CD14-positive monocyte (primary cell): Measurements from ENCODE around the gene SCGB2A2. TPM values are rescaled to one million over a fixed set of nuclear protein-coding genes. Genes with fewer than 3 reads are reported as not detected.

Source experiments
- DNase-seq, 3 donors: peaks; one replicate each; pipeline ENCODE4 v3.0.0-alpha.2; 2011 to 2022
- H2AFZ ChIP-seq: 2 replicates; pipeline ENCODE4 v1.6.0; 2012; ENCODE audit warnings: mild to moderate bottlenecking, low read depth, low read length, inconsistent platforms; ENCODE audit not compliant: insufficient read depth, poor library complexity, severe bottlenecking
- H3K27ac ChIP-seq, 2 donors: 1 replicate in 1 of 2; 2 replicates in 1 of 2; pipeline ENCODE4 v1.5.1; 2012 to 2013; ENCODE audit warnings: low read length in 2 of 2, control low read depth in 1 of 2, inconsistent platforms in 1 of 2, low read depth in 1 of 2, mild to moderate bottlenecking in 1 of 2
- H3K27me3 ChIP-seq, 2 donors: one replicate each; pipeline versions ENCODE4 v1.6.0 to v1.6.1; 2011 to 2013; ENCODE audit warnings: low read length in 2 of 2; ENCODE audit not compliant: control insufficient read depth in 2 of 2, insufficient read depth in 2 of 2
- H3K36me3 ChIP-seq, 2 donors: replicated peaks in 1 of 2; 1 replicate in 1 of 2; 2 replicates in 1 of 2; pipeline versions ENCODE4 v1.5.1 to v1.6.1; 2012 to 2013; ENCODE audit warnings: low read length in 2 of 2, control low read depth in 1 of 2, inconsistent platforms in 1 of 2, mild to moderate bottlenecking in 1 of 2; ENCODE audit not compliant: insufficient read depth in 2 of 2, control insufficient read depth in 1 of 2
- H3K4me1 ChIP-seq, 2 donors: 1 replicate in 1 of 2; 2 replicates in 1 of 2; pipeline versions ENCODE4 v1.5.1 to v1.6.1; 2012 to 2013; ENCODE audit warnings: low read length in 2 of 2, control low read depth in 1 of 2, inconsistent platforms in 1 of 2, mild to moderate bottlenecking in 1 of 2, moderate library complexity in 1 of 2; ENCODE audit not compliant: insufficient read depth in 2 of 2, control insufficient read depth in 1 of 2
- H3K4me2 ChIP-seq: replicated peaks from 2 replicates; pipeline ENCODE3; 2012; ENCODE audit warnings: low read length, moderate library complexity, mild to moderate bottlenecking; ENCODE audit not compliant: poor library complexity, severe bottlenecking; ENCODE audit errors: extremely low read depth
- H3K4me3 ChIP-seq, 3 experiments: fragments of 200-600 bp in 1 of 3; sonication (generic) in 1 of 3; replicated peaks in 1 of 3; 1 replicate in 2 of 3; 2 replicates in 1 of 3; pipeline ENCODE4 v1.5.1; 2011 to 2013; ENCODE audit warnings: low read length in 3 of 3, mild to moderate bottlenecking in 3 of 3, control low read depth in 2 of 3, low read depth in 2 of 3, inconsistent platforms in 1 of 3, moderate library complexity in 1 of 3
- H3K79me2 ChIP-seq: 2 replicates; pipeline ENCODE4 v1.6.0; 2012; ENCODE audit warnings: mild to moderate bottlenecking, control low read depth, inconsistent platforms, low read length, moderate library complexity; ENCODE audit not compliant: insufficient read depth
- H3K9ac ChIP-seq: 2 replicates; pipeline ENCODE4 v1.6.0; 2017; ENCODE audit warnings: low read length, mild to moderate bottlenecking; ENCODE audit not compliant: insufficient read depth, poor library complexity, severe bottlenecking
- H3K9me3 ChIP-seq, 2 donors: replicated peaks in 1 of 2; 1 replicate in 1 of 2; 2 replicates in 1 of 2; pipeline versions ENCODE4 v1.5.1 to v1.6.1; 2012 to 2013; ENCODE audit warnings: low read length in 2 of 2, control low read depth in 1 of 2; ENCODE audit not compliant: control insufficient read depth in 1 of 2, insufficient read depth in 1 of 2
- H4K20me1 ChIP-seq: 2 replicates; pipeline ENCODE4 v1.6.0; 2012; ENCODE audit warnings: mild to moderate bottlenecking, low read length, control low read depth, moderate library complexity; ENCODE audit not compliant: insufficient read depth
- H3K27ac Mint-ChIP-seq, 7 donors: one replicate each; pipeline ENCODE4 v1.8.0; 2020; ENCODE audit warnings: mild to moderate bottlenecking in 7 of 7, mixed read lengths in 7 of 7, moderate library complexity in 6 of 7, inconsistent platforms in 2 of 7
- H3K27me3 Mint-ChIP-seq, 3 donors: one replicate each; pipeline ENCODE4 v1.8.0; 2021 to 2022; ENCODE audit warnings: low read depth in 3 of 3, mild to moderate bottlenecking in 3 of 3, mixed read lengths in 3 of 3, moderate library complexity in 3 of 3, inconsistent platforms in 1 of 3
- H3K36me3 Mint-ChIP-seq, 2 donors: one replicate each; pipeline ENCODE4 v1.8.0; 2020; ENCODE audit warnings: mixed read lengths in 2 of 2, inconsistent platforms in 1 of 2, mild to moderate bottlenecking in 1 of 2
- H3K4me1 Mint-ChIP-seq: one replicate; pipeline ENCODE4 v1.8.0; 2020; ENCODE audit warnings: mild to moderate bottlenecking, mixed read lengths
- H3K4me3 Mint-ChIP-seq, 2 donors: one replicate each; pipeline ENCODE4 v1.8.0; 2020; ENCODE audit warnings: mild to moderate bottlenecking in 2 of 2, mixed read lengths in 2 of 2, moderate library complexity in 1 of 2
- H3K9me3 Mint-ChIP-seq, 7 donors: one replicate each; pipeline ENCODE4 v1.8.0; 2020 to 2022; ENCODE audit warnings: mixed read lengths in 7 of 7, mild to moderate bottlenecking in 6 of 7, moderate library complexity in 6 of 7, inconsistent platforms in 2 of 7
- CTCF ChIP-seq: fragments of 200-600 bp; IDR thresholded peaks from one replicate; pipeline ENCODE4 v1.8.0; 2022; ENCODE audit warnings: antibody characterized with exemption, mild to moderate bottlenecking
- WGBS: methylation state at CpG from one replicate; pipeline ENCODE4 v1.1.5; 2013; ENCODE audit warnings: missing lambda C conversion rate; ENCODE audit not compliant: insufficient coverage; 5-methylcytosine and 5-hydroxymethylcytosine counted together
- intact Hi-C, 2 donors: fragments of 100-400 bp; cut with micrococcal nuclease; formaldehyde crosslinking; loops; one replicate each; pipeline versions ENCODE4 v1.15.0 to v1.15.1; 2023
- polyA plus RNA-seq, 3 donors: library from polyadenylated mRNA; depleted of rRNA in 1 of 3; unstranded in 2 of 3; stranded (reverse) in 1 of 3; fragments of 300-500 nt in 2 of 3; fragments of >200 nt in 1 of 3; fragmentation: Illumina TruSeq in 2 of 3; gene quantifications; 1 replicate in 2 of 3; 2 replicates in 1 of 3; pipeline ENCODE4 v1.2.3, GENCODE V29; 2012 to 2021

SCGB2A2 gene
- polyA plus RNA-seq, 3 donors = not detected

GRCh38 chr11:62280452-62280851 lies 10.5 kb downstream of the SCGB2A2 start:
- H3K4me1 ChIP-seq = no peaks in the 10 kb centered on the region
- H2AFZ ChIP-seq = no peak overlapping the region
- H3K27me3 Mint-ChIP-seq = peaks cover 0 to 15% (median 6%) of the 10 kb centered on the region in 3 donors
- no peak overlapping the region for H3K4me3 Mint-ChIP-seq
- H3K4me2 ChIP-seq = no peak overlapping the region
- H3K9me3 Mint-ChIP-seq = peaks cover 0 to 8% (median 6%) of the 10 kb centered on the region in 7 donors
- no peak overlapping the region for H3K27ac Mint-ChIP-seq
- no peak overlapping the region for H3K4me3 ChIP-seq
- H3K4me1 Mint-ChIP-seq = no peaks in the 10 kb centered on the region
- H3K9ac ChIP-seq = no peak overlapping the region
- H3K36me3 ChIP-seq = no peaks in the 10 kb centered on the region
- no peaks in the 10 kb centered on the region for H4K20me1 ChIP-seq
- intact Hi-C loops = no loop called here
- no peaks in the 10 kb centered on the region for H3K36me3 Mint-ChIP-seq
- no peaks in the 10 kb centered on the region for H3K9me3 ChIP-seq
- H3K79me2 ChIP-seq = no peaks in the 10 kb centered on the region
- DNase-seq = no peak
- no peak for TF ChIP-seq CTCF
- peaks cover 0 to 4% of the 10 kb centered on the region in 2 donors for H3K27me3 ChIP-seq
- H3K27ac ChIP-seq = no peak overlapping the region

- Histone ChIP-seq H3K4me2 (no peak overlapping the region), H2AFZ (no peak overlapping the region), H4K20me1 (no peaks in the 10 kb centered on the region), H3K79me2 (no peaks in the 10 kb centered on the region), H3K4me3 (no peak overlapping the region), H3K4me1 (no peaks in the 10 kb centered on the region), H3K9me3 (no peaks in the 10 kb centered on the region), H3K36me3 (no peaks in the 10 kb centered on the region), H3K27me3 (peaks cover 0 to 1% of the 10 kb centered on the region in 2 donors), H3K9ac (no peak overlapping the region), H3K27ac (no peak overlapping the region)
- TF ChIP-seq CTCF = no peak
- WGBS = 36% methylated on average over 2 of the region's 2 CpGs
- H3K27ac Mint-ChIP-seq = no peak overlapping the region
- no peaks in the 10 kb centered on the region for H3K36me3 Mint-ChIP-seq
- peaks cover 10 to 19% (median 13%) of the 10 kb centered on the region in 3 donors for H3K27me3 Mint-ChIP-seq
- peak overlapping the region in 1 of 2 donors; percentile 5 for H3K4me3 Mint-ChIP-seq
- no peaks in the 10 kb centered on the region for H3K4me1 Mint-ChIP-seq
- intact Hi-C loops = no loop called here
- no peak for DNase-seq
- peaks cover 0 to 4% (median 0%) of the 10 kb centered on the region in 7 donors for H3K9me3 Mint-ChIP-seq
Measured at GRCh38 chr11:62295504-62295903, 25.5 kb downstream of the SCGB2A2 start.
